Hematopoietic multipotent progenitor cell (in vitro differentiated cells): ENCODE data around the gene GTPBP6. TPM values are rescaled to one million over a fixed set of nuclear protein-coding genes. Genes with fewer than 3 reads are reported as not detected.
"Not testable (repeated sequence)": the region's sequence is repeated elsewhere in the genome, so short reads cannot be mapped to it uniquely, and the experiment has no call there.

Source experiments
- DNase-seq, 3 donors: peaks; one replicate each; pipeline ENCODE4 v3.0.0-alpha.2; 2011 to 2015; ENCODE audit warnings: low read depth in 2 of 3, low spot score in 2 of 3
- total RNA-seq: library from RNA; depleted of rRNA; stranded (reverse); fragments of >200 nt; gene quantifications from one replicate; pipeline ENCODE4 v1.2.3, GENCODE V29; 2012

GTPBP6 gene
- total RNA-seq, 1 donor, result 57.1 TPM

DNA sequence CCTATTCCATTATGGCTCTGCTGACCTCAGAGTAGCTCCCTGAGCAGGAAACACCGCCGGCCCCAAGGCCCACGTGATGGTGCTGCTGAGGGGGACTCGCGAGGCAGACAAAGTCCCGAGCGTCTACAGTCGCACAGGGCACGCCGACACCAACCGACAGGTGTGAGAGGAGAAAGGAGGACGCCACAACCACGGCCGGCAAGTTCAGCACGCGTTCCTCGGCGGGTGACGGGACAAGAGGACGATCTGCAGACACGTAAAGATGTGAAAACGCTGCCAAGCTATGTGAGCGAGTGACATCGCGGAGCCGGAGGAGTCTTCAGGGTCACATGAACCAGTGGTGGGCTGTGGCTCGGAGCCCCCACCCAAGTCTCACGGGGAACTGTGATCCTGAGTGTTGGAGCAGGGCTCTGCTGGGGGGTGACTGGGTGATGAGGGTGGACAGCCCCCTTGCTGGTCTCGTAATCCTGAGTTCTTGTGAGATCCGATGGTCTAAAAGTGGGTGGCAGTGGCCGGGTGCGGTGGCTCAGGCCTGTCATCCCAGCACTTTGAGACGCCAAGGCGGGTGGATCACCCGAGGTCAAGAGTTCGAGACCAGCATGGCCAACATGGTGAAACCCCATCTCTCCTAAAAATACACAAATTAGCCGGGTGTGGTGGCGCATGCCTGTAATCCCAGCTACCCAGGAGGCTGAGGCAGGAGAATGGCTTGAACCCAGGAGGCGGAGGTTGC, 34.2 kb upstream of the GTPBP6 start:
- DNase-seq, result no peak

DNA sequence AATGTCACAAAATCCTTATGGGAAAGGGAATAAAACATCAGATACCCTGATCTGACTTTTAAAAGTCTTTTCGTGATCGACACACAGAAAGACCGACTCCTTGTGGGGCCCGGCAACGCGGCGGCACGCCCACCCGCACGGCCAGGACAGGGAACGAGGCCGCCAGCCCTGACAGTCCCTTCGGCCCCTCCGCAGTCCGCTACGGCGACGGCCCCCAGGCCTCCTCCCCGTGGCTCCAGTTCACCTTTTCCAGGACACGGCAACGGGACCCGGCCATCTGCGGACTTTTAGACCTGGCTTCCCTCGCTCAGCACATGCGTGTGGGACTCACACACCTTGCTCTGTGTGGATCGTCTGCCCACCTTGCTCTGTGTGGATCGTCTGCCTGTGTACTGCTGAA, 33.6 kb upstream of the GTPBP6 start:
- no peak for DNase-seq

DNA sequence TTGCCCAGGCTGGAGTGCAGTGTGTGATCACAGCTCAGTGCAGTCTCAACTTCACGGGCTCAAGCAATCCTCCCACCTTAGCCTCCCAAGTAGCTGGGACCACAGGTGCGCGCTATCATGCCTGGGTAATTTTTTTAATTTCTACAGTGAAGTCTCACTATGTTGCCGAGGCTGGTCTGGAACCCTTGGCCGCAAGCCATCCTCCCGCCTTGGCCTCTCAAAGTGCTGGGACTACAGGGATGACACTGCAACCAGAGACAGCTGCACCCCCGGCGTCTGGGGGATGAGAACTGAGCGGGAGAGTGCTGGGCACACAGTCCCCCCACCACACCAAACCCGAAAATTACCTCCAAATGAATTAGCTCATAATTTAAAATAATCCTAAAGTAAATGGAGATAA, 33.1 kb upstream of the GTPBP6 start:
- no peak for DNase-seq

DNA sequence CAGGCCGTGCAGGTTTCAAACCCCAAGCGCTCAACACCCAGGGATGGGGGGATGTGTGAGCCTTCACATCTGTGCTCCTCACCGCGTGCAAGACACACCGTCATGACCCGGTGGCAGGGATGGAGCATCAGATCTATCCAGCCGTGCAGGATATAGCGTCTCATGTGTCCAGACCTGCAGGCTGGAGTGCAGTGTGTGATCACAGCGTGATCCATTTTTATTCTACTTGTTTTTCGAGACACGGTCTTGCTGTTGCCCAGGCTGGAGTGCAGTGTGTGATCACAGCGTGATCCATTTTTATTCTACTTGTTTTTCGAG, 32.7 kb upstream of the GTPBP6 start:
- DNase-seq, result not testable (repeated sequence)

DNA sequence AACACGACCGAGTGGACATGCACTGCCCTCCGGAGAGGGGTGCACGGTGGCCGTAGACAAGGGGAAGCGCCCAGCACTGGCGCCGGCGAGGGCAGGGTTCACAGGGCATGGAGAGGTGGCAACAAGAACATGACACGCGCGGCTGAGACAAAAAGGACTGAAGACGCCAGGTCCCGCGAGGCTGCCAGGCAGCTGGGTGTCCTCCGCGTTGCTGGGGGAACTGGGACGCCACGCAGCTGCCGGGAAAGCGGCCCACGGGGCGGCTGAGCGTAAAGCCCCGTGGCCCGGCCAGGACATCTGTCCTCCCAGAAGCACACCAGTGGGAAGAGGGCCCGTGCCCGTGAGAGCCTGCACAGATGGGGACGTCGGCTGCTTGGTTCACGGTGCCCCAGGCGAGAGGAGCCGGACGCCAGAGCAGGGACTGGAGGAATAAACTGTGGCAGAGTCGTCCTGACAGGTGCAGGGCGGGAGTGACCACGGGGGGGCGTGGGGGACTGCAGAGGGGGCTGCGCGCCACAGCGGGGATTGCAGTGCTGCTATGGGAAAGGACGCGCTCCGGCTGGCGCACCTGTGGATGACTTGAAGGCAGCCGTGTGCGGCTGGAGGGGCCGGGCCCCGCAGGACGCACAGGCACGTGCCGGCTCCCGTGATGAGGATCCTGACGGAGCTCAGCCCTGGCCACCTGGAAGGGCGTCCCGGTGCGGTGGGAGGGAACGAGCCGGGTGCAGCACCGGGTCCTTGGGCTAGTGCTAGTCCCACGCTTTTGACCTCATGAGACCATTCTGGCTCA, 32.1 kb upstream of the GTPBP6 start:
- no peak for DNase-seq

DNA sequence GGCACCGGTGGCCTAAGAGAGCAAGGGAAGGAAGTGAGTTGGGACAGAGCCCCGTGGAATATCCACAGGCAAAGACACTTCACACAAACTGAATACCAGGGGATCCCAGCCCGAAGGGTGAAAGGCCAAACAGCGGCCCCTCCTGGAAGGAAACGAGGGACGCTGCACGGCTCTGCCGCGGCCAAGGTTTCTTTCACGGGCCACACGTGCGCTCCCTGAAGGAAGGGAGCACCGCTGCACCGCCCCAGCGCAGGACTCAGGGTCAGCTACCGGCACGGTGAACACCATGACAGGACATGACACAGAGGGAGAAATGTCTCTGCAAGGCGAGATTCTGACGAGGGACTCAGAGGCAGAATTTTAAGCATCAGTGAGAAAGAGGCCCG, 31.5 kb upstream of the GTPBP6 start:
- DNase-seq, result no peak

DNA sequence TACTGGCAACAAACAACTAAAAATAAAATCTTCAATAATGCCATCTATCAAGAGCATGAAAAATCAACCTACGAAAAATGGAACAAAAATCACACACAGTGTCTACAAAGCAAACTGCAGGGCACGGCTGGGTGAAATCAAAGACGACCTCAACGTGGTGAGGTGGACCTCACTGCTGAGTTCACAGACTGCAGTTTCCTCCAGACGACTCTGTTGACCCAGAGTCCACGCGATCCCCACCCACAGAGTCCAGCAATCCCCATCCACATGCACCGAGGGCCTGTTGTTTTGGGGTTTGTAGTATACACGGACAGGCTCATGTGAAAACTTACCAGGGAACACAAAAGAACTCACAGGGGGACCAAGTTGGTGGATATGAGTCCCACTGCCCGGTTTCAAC, 31.1 kb upstream of the GTPBP6 start:
- no peak for DNase-seq

DNA sequence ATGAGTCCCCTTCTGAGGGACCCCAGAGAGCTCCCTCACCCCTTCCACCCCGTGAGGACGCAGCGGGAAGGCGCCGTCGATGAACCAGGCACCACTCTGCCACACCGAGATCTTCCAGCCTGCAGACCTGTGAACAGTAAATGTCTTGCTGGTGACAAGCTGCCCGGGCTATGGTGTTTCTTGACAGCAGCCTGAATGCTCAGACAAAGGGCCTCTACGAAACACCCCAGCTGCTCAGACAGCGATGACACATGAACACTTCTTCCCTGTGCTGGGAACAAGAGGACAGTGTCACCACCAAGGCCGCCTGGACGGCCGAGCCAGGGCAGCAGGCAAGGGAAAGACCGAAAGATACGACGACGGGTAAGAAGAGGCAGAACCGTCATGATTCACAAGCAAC, 30.6 kb upstream of the GTPBP6 start:
- no peak for DNase-seq

DNA sequence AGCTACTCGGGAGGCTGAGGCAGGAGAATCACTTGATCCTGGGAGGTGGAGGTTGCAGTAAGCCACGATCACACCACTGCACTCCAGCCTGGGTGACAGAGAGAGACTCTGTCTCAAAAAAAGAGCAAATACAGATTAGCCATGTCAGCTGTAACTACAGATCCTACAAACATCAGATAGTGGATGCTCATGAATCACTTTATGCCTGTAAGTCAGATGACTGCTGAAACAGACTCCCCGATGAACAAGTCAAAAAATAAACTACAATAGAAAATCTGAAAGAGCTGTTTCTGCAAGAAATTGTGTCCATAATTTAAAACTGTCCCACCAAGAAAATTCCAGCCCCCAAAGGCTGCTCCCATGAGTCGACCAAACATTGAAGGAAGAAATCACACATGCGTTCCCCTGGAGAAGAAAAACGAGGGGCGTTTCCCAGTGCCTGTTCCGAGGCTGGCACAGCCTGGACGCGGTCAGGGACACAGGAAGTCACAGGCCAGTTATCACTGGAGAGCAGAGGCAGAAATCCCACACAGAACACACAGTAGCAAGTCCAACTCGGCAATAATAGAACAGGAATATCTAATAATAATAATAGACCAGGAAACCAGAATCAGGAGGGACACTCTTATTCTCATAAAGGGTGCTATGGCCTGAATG, 30.0 kb upstream of the GTPBP6 start:
- DNase-seq, result no peak

DNA sequence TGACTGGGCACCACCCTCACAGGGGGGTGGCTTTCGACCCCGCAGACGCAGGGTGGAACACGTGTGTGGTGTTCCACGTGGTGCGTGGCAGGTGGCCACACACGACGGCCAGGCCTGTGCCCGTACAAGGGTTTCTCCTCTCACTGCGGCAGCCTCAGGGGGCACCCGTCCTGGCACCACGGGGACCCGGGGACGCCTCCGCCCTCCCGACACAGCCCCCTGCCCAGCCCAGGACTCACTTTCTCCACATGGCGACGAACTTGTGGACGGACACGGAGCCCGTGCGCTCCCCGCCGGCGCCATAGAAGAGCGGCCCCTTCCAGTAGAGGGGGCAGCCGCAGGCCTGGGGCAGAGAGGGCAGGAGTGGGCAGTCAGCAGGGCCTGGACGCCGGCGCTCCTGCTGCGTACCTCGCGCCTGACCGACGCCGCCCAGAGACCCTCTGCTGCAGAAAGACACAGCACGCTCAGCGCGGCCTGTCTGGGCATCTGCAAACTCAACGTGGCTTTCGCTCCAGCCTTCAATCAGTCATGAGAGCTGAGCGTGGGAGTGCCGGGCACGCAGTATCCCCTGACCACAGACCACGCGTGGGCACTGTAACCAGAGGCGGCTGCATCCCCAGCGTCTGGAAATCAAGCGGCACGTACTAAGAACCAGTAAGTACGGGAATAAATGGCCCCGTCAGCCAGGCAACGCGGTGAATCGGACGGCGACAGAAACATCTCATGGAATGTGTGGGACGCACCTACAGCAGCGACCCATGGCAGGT, 28.9 kb upstream of the GTPBP6 start:
- no peak for DNase-seq

DNA sequence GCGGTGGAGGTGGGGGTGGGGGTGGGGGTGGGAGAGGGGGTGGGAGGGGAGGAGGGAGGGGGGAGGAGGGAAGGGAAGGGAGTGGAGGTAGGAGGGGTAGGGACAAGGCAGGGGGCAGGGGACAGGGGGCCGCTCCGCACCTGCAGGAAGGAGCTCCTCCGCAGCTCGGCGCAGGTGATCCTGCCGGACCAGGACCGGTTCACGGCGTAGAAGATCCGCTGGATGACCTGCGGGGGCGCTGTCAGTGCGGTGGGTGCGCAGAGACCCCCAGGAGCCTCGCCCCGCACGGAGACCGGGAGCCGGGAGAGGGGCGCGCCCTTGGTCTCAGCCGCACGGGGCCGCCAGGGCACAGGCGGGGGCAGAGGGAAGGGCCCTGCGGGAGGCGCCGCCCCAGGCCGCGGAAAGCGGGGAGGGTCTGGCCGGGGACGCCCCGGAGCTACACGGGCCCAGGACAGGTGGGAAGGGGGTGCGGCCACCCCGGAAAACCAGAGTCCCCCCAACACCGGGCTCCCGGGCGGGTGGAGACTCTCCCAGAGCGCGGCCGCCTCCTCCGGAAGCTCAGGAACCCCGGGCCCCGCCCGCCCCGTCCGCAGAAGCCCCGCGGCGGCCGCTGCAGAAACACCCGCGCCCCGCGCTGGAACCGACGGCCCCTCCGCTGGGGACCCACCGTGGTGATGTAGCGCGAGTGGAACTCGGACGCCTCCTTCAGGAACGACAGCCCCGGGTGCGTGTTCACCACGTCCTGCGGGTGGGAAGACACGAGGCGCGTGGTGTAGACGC, 27.6 kb upstream of the GTPBP6 start:
- DNase-seq, result no peak

DNA sequence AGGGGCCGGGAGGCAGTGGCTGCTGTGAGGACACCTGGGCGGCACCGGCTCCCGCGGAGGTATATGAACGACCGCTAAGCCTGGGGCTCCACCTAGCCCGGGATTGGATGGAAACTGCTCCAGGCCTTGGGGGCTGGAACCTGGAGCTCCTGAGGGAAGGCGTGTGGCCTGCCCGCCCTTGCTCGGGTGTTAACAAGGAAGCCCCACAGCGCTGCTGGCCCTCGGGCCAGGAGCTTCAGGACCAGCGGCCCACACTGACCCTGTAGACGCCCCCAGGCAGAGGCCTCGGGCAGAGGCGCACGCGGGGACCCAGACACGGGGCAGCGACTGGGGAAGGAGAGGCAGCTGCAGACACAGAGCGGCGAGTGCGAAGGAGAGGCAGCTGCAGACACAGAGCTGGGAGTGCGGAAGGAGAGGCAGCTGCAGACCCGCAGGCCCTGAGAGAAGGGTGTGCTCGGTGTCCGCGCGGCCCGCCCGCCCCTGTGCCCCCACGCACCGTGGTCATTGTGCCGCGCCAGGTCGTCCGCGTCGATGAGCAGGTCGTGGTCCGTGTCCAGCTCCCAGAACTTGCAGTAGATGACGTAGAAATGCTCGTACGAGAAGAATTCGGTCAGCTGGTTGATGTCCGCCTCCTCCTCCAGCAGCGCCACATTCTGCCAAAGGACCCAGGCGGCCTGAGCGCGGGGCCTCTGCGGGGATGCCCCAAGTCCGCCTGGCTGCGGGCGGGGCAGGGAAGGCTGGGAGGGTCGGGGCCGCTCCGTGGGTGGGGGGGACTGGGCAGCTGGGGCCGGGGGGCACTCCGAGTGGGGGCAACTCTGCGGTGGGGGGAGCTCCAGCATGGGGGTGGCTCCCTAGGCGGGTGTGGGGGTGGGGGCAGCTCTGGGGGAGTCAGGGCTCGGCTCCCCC, 26.7 kb upstream of the GTPBP6 start:
- DNase-seq, result no peak

DNA sequence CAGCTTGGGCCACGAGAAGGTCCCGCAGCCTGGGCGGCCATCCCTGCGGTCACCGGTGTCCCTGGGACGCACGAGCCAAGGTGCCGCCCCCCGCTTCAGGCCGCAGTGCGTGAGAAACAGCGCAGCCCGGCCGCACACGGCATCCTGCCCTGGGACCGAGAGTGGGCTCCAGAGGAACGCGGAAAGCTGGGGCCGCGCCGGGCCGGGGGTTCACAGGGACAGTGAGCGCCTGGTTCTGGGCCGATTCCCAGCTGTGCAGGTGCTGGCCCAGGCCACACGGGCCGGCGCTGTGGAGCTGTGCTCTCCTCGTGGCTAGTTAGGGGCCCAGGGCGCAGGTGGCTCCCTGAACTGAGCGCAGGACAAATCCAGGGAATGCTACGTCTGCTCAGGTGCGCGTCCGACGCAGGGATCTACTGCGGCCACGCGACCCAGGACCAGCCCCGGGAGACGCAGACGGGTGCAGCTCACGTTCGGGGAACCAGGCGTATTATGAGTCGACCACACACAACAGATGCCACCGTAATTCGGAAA, 25.8 kb upstream of the GTPBP6 start:
- DNase-seq, result no peak

DNA sequence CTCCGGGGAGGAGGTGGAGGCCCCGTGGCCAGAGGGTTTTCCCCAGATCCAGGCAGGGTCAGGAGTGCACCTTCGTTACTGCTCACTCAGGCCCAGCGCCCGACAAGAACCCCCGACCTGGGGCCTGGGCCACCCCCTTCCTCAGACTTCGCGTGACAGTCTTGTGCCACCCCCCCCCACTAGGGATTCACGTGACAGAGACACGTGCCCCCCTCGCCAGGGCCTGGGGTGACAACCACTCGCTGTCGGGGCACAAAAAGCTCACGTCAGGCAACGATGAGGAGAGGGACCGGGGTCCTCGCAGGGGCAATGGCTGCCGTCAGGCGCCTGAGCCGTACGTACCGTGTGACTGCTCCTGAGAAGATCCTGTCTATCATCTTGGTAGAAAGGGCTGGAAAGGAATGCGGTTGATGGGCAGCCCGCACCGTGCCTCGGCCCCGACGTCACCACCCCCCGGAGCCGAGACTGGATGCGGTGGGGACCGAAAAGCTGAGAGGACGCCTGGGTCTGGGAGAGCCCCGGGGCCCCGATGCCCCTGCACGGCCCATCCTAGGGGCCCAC, 23.0 kb upstream of the GTPBP6 start:
- DNase-seq, result no peak

DNA sequence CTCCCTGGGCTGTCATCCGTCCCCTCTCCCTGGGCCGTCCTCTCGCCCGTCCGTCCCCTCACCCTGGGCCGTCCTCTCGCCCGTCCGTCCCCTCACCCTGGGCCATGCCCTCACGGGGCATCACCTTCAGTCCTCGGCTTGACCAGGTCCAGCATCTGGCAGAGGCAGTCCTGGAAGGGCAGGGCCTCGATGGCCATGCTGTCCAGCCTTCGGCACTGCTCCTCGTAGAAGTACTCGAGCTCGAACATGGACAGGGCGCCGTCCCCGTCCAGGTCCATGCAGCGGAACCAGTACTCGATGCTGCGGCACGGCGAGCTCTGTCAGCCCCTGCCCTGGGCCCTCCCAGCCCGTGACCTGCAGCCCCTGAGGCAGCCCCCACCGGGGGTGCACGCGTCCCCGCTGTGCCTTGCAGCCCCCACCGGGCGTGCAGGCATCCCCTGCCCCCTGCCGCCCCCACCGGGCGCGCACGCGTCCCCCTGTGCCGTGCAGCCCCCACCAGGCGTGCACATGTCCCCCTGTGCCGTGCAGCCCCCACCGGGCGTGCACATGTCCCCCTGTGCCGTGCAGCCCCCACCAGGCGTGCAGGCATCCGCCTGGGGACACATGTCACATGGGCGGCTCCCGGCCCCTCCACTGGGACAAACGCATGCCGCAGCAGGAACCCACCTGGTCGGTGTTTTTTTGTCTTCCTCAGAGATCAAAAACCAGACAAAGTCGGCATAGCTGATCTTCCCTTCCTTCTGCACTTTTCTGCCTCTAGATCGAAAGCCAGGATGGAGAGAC, 22.2 kb upstream of the GTPBP6 start:
- DNase-seq, result no peak

DNA sequence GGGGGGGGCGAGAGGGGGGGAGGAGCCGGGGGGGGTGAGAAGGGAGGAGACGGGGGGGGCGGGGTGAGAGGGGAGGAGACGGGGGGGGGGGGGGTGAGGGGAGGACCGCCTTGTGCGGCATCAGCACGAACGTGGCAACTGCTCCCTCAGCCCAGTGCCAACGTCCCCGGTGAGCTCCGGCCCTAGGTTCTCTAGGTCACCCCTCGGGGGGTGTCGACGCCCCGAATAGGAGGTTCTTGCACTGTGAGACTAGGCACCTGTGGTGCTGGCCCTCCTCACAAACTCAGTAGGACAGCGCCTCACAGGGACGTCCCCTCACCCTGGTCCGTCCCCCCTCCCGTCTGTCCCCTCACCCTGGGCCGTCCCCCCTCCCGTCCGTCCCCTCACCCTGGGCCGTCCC, 21.5 kb upstream of the GTPBP6 start:
- DNase-seq, result no peak

DNA sequence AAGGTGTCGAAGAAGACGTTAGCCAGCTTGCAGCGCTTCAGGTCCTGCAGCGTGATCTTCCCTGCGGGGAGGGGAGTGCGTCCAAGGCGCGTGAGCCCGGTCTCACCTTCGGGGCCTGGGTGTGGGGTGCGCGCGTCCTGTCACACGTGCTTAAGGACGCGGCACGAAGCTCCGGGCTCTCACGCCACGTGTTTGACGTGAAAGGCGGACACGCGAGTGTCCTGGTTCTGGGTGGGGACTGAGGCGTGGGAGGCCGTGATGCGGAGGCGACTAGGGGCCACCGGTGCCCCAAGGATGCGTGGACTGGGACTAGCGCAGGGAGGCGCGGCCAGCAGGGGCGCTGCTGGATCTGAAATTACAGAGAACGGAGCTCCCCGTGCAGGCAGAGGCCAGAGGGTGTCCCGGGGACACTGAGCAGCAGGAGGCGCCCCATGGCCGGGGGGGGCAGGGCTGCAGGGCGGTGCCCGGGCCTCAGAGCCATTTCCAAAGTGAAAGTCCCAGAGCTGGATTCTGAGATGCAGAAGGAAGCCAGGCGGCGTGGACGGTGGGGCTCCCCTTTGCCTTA, 20.3 kb upstream of the GTPBP6 start:
- DNase-seq, result no peak
